GM19452 (cell line): Measurements from ENCODE around the gene ANXA7.
"Not testable (repeated sequence)": the region's sequence is repeated elsewhere in the genome, so short reads cannot be mapped to it uniquely, and the experiment has no call there.

ENCODE experiments used
- ATAC-seq: cut with Tn5 transposase; IDR thresholded peaks from one replicate; pipeline ENCODE4 v1.9.1; 2021; ENCODE audit not compliant: unreplicated experiment

The ANXA7 gene

DNA sequence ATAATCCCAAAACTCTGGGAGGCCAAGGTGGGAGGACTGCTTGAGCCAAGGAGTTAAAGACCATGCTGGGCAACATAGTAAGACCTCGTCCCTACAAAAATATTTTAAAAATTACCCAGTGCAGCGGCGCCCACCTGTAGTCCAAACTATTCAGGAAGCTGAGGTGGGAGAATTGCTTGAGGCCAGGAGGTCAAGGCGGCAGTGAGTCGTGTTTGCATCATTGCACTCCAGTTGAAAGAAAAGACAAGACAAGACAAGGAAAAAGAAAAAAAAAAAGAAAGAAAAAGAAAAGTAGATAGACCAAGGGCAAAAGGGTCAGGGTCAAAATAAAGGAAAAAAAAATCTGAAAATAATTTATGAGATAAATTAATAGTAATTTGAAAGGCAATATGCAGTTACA, 5.8 kb downstream of the ANXA7 start:
- no peak for ATAC-seq

DNA sequence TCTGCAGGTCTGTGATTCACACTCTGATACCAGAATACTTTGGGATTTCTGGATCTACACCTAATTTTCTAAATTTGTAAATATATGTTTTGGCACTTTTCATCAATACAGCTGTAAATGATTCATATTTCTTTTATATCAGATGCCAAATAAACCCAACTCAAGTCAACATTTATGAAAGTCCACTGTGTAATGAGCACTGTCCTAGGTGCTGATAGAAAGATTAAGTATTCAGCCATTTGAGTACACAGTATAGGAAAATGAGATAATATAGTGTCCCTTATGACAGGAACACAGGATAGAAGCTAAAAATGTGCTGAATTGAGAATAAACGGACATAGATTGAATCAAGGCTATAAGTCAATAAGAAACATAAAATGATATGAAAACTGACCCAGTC, 6.4 kb downstream of the ANXA7 start:
- no peak for ATAC-seq

DNA sequence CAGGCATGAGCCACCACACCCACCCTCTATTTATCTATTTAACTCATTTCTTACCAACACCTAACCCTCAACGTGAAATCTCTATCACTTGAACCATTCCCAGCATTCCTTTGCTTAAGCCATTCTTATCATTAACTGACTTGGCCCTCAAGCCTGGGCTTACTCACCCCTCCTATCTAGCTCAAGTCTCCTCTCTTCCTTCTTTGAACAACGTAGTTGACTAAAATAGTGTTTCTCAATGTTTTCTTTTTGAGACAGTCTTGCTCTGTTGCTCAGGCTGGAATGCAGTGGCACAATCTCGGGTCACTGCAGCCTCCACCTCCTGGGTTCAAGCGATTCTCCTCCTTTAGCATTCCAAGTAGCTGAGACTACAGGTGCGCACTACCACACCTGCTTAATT, 7.0 kb downstream of the ANXA7 start:
- ATAC-seq, result no peak

- ATAC-seq, result no peak
Measured at GRCh38 chr10:73405556-73405955, 8.3 kb downstream of the ANXA7 start.

DNA sequence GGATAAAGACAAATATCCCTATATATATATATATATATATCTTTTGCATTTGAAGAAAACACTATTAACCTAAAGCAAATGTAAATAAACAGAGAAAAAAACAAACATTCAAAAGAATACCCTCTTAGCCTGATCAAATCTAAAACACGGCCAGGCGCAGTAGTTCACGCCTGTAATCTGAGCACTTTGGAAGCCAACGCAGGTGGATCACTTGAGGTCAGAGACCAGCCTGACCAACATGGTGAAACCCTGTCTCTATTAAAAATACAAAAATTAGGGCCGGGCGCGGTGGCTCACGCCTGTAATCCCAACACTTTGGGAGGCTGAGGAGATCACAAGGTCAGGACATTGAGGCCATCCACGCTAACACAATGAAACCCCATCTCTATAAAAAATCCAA, 9.2 kb downstream of the ANXA7 start:
- no peak for ATAC-seq

- ATAC-seq, result no peak
Measured at GRCh38 chr10:73401636-73402035, 12.2 kb downstream of the ANXA7 start.

DNA sequence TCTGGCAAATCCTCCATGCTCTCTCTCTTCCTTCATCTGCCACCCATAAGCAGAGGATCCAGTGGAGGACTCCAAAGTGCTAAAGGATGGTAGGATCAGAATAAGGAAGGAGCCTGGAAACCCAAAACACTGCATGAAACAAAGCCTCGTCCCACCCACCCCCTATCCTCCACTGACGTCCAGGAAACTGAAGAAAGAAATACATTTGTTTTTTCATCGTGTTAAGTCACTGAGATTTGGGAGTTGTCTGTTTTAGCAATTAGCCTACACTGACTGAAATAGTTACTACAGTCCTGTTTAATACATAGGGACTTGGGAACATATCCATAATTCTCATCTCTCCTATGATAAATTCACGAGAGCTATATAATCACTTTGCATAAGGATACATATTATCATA, 14.8 kb downstream of the ANXA7 start:
- no peak for ATAC-seq

DNA sequence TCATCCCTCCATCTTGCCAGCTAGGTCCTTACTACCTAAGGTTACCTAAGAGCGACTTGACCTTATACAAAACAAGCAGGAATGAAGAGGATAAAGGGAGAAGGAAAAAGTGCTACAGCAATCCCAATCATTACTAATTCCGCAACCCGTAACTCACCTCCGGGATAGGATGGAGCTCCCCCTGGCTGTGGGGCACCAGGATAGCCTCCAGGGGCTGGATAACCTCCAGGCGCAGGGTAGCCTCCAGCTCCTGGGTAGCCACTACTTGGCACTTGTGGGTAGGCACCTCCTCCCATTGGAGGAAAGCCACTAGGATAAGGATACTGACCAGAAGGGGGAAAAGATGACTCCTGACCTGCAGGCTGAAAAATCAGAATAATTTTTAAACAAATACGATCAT, 15.8 kb downstream of the ANXA7 start:
- ATAC-seq, result no peak

DNA sequence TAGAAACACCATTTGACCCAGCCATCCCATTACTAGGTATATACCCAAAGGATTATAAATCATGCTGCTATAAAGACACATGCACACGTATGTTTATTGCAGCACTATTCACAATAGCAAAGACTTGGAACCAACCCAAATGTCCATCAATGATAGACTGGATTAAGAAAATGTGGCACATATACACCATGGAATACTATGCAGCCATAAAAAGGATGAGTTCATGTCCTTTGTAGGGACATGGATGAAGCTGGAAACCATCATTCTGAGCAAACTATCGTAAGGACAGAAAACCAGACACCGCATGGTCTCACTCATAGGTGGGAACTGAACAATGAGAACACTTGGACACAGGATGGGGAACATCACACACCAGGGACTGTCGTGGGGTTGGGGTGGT, 19.5 kb downstream of the ANXA7 start:
- ATAC-seq, result not testable (repeated sequence)

GRCh38 chr10:73388228-73388627, 25.6 kb downstream of the ANXA7 start:
- ATAC-seq, result no peak

GRCh38 chr10:73386583-73386982, 27.3 kb downstream of the ANXA7 start:
- ATAC-seq, result no peak

DNA sequence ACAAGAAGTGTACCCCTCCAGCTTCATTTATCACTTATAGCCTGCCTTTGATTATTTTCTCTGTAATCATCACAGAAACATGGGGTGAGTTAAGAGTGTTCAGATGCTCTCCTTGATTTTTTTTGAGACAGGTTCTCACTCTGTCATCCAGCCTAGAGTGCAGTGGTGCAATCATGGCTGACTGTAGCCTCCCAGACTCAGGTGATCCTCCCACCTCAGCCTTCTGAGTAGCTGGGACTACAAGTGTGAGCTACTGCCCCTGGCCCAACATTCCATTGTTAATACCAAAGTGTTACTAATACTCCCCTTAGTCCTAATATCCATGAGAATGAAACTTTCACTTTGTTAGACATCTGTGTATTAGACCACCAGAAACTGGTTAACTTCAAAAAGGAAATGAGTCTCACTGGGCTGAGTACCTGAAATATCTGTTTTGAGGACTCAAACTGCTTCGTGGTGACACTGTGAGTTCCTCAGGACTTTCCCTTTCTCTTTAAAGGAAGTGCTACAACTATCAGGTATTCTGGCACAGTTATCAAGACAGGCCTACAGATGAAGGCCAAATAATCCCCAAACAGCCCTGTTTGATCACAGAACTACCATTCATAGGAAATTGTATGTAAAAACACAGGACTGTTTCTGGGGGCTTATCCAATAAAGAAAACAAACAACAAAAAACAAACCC, 34.7 kb downstream of the ANXA7 start:
- no peak for ATAC-seq

DNA sequence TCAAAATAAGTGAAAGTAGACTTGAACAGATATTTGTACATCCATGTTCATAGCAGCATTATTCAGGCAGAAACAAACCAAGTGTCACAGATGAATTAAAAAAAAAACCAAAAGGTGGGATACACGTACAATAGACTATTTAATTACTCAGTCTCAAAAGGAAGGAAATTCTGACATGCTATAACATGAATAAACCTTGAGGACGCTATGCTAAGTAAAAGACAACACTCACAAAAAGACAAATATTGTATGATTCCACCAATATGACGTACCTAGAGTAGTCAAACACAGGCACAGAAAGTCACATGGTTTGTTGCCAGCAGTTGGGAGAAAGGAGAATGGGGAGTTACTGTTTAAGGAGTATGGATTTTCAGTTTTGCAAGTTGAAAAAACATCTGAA, 37.2 kb downstream of the ANXA7 start:
- ATAC-seq, result no peak

- ATAC-seq, result no peak
Measured at GRCh38 chr10:73368238-73368637, 45.6 kb downstream of the ANXA7 start.

- no peak for ATAC-seq
Measured at GRCh38 chr10:73366381-73367298, 47.2 kb downstream of the ANXA7 start.

DNA sequence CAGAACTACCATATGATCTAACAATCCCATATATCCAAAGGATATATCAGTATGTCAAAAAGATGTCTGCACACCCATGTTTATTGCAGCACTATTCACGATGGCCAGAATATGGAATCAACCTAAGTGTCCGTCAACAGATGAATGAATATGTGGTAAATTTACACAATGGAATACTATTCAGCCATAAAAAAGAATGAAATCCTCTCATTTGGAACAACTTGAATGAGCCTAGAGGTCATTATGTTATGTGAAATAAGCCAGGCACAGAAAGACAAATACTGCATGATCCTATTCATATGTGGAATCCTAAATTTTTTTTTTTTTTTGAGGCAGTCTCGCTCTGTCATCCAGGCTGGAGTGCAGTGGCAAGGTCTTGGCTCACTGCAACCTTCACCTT, 48.9 kb downstream of the ANXA7 start:
- ATAC-seq, result no peak

GRCh38 chr10:73359492-73359891, 54.4 kb downstream of the ANXA7 start:
- no peak for ATAC-seq

DNA sequence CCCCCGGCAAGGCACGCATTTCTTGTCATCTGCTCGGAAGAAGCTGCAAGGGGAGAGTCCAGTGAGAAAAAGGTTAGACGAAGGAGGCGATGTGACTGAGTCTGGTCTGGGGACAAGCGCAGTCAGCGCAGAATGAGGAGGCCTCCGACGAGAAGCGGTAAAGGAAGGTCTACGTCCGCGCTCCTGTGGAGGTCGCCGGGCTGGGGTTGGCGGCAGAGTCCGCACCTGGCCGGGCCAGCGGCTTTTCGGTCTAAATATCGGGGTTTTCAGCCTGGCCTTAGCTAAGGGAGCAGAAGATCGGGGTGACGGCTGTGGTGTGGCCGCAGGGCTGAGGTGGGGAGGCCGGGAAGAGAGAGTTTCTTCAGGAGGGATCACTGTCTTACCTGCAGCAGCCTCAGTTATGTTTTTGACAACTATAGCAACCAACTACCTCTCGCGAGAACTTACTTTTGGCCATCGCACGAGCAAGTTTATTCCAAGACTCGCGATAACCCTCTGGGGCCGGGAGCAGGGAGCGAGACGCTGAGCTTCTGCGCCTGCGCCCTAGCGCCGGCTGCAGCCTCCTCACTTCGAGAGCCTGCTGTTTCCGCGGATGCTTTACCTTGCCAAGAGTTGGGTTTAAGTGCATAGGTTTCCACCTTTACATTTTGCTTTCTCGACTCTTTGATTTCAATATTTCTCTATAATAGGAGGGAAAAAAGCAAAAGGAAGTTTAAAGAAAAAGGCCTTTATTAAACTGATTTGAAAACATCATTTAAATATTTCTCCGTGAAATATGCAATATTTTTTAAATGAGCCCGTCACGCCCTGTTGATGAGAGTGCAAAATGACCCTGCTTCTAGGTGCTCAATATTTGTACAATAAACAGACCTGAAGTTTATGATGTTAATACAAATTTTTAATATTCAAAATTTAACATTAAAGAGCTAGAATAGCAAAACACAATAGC, 55.3 kb downstream of the ANXA7 start, which contains the start of gene CFAP70:
CFAP70 (minus strand) TSS at position 534 of the 949 bp plus-strand sequence. CDS start 4,068 bp downstream, outside the sequence.
- peak; percentile 93 for ATAC-seq

GRCh38 chr10:73357821-73358220, 56.0 kb downstream of the ANXA7 start:
- no peak for ATAC-seq

GRCh38 chr10:73357166-73357565, 56.7 kb downstream of the ANXA7 start:
- ATAC-seq, result no peak

DNA sequence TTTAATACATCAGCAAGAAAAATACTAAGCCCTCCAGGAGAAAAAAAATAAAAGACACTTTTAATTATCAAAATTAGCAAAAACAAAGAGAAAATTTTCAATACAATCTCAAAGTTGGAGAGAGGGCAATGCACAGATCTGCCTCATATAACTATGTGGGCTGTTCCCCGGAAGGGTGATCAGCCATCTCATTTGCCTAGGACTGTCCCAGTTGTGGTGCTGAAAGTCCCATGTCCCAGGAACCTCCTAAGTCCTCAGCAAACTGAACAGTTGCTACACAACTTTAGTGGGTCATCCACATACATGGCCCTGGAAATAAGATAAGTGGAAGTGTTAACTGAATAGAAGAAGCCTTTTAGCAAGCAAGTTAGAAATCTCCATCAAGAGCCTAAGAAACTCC, 69.6 kb downstream of the ANXA7 start:
- ATAC-seq, result no peak
